PC-3 (cell line): ENCODE data around the gene PBX3.

ENCODE experiments used
- EZH2 ChIP-seq: fragments of 300-600 bp; sonication (generic); IDR thresholded peaks from one replicate; pipeline ENCODE4 v1.6.1; 2017; ENCODE audit warnings: antibody characterized with exemption, mild to moderate bottlenecking, low read length; ENCODE audit not compliant: unreplicated experiment
- TF ChIP-seq, protein P1 (sequence below): fragments of 300-600 bp; sonication (generic); conservative IDR thresholded peaks from 2 replicates; pipeline ENCODE4 v1.5.1; 2017; ENCODE audit warnings: antibody characterized with exemption, low read depth, mild to moderate bottlenecking, low read length

DNA sequence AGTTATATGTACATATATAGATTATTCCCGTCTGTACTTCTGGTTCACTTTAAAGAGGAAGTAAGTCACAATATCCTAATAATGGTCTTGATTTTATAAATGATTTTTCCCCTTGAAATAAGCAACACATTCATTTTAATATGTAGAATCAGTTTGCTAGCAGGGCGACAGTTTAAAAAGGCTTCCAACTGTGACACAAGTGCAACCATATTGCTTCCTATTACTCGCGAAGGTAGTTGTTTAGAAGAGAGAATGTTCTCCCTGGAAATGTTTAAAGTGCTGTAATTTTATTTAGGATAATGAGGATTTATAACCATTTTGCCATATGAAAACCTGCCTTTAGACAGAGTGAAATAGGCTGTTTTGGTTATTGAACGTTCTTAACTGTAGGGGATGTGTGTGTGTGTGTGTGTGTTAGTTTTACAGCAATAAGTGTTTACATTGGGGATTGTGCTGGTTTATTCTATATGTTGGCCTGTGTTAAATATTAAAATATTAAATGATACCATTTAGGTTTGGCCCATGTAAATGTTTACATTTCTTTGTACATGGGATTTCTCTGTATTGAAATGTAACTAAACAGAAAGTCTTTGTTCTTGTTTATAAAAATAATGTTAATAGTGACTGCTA lies 138.3 kb downstream of the PBX3 start:
- TF ChIP-seq EZH2 = no peak
- TF ChIP-seq, protein P1, sequence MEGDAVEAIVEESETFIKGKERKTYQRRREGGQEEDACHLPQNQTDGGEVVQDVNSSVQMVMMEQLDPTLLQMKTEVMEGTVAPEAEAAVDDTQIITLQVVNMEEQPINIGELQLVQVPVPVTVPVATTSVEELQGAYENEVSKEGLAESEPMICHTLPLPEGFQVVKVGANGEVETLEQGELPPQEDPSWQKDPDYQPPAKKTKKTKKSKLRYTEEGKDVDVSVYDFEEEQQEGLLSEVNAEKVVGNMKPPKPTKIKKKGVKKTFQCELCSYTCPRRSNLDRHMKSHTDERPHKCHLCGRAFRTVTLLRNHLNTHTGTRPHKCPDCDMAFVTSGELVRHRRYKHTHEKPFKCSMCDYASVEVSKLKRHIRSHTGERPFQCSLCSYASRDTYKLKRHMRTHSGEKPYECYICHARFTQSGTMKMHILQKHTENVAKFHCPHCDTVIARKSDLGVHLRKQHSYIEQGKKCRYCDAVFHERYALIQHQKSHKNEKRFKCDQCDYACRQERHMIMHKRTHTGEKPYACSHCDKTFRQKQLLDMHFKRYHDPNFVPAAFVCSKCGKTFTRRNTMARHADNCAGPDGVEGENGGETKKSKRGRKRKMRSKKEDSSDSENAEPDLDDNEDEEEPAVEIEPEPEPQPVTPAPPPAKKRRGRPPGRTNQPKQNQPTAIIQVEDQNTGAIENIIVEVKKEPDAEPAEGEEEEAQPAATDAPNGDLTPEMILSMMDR = no peak
